IPS DF 4.7 (cell line): Measurements from ENCODE around the gene ANKRD60.

Experiments used
- DNase-seq: peaks from one replicate; pipeline ENCODE4 v3.0.0-alpha.2; 2013; ENCODE audit warnings: low spot score; ENCODE audit errors: extremely low read depth

The ANKRD60 gene

DNA sequence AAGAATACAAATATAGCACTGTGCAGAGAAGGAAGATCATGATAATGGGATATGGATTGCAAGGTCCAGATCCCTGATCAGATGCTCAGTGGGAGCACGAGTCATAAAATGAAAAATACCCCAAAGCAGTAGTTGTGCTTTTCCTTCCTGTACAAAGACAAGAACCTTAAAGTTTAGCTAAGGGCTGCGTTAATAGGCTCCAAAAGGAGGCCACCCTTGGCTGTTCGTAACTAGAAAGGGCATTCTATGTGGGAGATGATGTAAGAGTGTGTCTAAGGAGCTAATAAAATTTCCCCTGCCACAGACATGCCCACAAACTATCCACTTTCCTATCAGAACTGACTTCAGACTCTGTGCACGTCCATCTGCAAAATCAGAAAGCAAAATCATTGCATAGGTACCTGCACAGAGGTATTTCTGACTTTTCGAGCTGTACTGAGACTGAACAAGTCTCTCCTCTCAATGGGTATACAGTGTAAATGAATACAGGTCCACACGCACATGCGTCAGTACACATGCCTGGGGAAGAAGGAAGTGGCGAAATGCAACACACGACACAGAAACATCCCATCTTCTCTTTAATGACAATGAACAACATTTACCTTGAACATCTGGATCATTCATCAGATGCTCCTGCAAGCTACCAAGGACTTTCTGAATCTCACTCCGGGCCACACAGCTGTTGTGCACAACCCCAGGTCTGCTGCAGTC is 16.9 kb upstream of the ANKRD60 start:
- DNase-seq = no peak

DNA sequence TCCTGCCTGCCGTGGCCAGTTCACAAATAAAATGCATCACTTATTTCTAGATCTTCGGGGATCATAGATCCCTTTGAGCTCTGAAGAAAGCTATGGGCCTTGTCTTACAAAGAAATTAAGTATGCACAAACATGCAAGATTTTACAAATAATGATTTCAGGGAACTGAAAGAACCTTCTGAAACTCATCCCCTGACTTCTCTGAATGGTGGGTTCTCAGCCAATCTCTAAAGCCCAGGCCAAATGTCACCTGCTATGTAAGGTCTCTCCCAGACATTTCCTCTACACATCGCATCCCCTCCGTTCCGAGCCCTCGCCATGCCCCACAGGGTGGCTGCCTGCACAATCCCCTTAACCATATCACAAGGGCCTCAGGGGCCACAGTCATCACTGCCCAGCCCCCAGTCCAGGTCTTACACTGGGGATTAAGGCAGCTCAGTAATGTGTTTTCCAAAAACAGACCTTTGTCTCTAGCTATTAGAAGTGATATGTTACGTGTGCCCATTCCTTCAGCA is 16.1 kb upstream of the ANKRD60 start:
- DNase-seq = no peak

DNA sequence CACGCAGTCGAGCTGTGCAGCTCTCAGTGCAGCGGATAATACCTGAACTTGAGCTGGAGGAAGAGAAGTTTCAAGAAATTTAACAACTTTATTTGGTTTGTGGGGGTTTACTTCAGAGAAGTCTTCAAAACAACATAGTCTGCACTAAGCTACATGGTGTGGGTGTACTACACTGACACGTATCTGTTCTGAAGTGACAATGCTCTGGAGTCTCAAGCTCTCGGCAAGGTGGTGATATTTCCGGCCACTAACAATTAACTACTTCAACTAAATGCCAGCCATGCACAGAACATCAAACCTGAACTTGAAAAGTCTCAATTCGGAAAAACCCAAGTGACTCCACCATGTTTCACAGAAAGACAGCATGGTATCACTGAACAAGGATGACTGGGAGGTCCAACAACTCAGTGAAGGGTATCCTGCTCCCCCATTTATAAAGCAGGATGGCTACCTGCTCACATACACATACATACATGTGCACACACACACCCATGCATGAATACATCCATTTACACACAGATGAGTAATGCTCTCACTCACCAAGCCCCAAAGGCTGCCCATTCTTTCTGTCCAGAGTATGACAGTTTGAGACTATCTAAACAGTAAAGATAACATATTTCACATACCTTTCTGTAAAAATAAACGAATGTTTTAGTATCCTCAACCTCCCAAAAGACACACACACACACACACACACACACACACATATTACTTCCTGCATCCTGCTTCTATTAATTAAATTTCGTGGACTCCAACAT is 15.4 kb upstream of the ANKRD60 start:
- no peak for DNase-seq

- DNase-seq = no peak
These were observed 14.4 kb upstream of the ANKRD60 start for GRCh38 chr20:58242824-58243223.

DNA sequence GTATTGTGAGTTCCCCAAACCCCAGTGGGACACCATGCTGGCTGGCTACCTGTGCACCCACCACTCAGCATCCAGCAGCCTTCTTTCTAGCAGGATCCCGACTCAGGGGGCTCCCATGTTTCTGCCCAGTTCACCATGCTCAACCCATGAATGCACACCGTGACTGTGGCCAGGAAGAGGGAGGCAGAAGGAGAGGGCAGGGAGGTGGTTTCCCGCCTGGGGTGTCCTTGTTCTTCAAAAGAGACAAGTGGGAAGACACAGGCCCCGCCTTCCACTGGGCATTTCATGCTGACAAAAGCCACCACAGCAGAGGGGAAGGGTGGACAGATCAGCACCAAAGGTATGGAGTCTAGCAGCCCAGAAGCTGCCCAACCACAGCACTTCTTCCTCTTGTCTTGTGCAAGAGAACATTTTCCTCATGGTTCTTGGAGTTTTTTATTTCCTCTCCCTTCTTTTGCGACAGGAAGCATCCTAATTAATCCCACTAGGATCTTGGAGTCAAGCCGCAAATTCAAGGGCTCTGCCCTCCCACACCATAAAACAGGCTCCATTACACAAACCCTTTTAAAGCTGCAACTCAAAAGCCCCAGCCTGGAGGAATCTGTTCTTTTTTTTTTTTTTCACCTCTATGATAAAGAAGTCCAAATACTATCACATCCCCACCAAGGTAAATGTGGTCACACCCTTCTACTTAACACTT is 13.5 kb upstream of the ANKRD60 start:
- DNase-seq = no peak

DNA sequence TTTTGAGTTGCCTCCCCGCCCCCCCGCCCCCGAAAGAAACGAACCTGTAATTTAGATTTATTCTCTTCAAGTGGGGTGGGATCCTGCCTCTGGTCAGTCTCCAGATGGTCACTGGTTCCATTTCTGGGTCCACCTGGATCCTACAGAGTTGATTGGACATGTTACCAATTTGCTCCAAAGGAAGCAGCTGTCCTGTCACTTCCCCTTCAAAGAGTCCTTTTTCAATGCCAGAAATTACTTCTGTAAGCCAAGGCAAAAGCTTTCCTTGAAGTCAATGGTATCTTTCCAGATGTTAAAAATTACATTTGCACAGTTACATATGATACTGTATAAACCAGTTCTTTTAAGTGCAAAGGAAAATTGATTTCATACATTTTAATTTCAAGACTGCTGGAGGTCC is 12.0 kb upstream of the ANKRD60 start:
- no peak for DNase-seq

DNA sequence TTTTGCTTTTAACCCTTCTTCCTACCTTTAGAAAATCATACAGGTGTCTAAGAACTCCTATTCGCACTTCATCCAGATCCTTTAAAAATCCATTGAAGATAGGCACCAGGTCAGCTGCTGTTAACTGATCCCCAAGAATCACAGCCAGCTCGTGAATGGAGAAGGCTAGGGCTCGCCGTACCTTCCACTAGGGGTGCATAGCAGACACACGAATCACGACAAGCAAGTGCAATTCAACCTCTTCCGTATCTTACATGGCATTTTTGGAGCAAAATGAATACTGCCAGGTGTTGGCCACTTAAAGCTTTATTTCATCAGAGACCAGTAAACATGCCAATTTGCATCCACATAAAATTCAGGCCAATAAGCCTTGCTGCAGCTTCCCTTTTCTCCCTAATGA is 10.8 kb upstream of the ANKRD60 start:
- no peak for DNase-seq

- DNase-seq = no peak
These were observed 10.0 kb upstream of the ANKRD60 start for GRCh38 chr20:58238490-58238889.

GRCh38 chr20:58237318-58238132 is 9.1 kb upstream of the ANKRD60 start:
- no peak for DNase-seq

GRCh38 chr20:58236612-58237317 is 8.3 kb upstream of the ANKRD60 start:
- no peak for DNase-seq

DNA sequence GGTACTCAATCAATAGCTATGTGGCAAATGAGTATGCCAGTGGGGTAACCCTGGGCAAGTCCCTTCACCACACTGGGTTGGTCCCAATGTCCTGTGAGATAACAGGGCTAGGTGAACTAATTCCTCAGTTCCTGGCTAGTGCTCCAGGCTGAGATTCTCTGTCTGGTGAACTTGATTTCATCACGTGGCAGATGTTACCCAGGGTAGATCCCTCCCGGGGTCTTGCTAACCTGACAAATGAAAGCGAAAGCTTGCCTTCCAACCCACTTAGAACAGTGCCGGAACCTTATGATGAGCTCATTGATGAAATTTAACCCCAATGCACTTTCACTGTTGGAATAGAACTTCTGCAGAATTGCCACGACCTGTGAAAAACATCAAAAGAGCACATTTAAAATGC is 6.6 kb upstream of the ANKRD60 start:
- no peak for DNase-seq

DNA sequence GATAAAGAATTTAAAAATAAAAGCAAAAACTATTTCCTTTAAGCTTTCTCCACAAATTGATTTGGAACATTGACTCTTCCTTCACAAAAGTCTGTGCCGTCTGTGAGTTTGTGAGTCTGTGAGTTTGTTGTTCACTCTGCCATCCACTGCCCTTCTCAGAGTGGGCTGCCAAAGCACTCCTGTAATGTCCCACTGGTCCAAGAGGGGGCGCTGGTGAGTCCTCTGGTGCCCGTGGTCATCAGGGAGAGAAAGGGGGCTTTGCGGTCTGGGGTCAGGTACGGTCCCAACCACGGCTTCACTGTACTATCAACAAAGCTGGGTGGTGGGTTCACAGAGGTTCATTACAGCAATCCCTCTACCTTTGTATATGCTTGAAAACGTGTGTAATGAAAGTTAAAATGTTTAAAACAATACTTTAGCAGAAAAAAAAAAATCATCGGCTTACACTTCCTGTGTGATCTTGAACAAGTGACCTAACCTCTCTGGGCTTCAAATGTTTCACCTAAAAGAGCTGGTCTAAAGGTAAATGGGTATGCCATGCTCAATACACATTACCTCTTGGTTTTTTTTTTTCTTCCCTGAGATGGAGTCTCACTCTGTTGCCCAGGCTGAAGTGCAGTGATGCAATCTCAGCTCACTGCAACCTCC is 5.6 kb upstream of the ANKRD60 start:
- DNase-seq = no peak

- no peak for DNase-seq
These were observed 4.9 kb upstream of the ANKRD60 start for GRCh38 chr20:58233393-58233792.

DNA sequence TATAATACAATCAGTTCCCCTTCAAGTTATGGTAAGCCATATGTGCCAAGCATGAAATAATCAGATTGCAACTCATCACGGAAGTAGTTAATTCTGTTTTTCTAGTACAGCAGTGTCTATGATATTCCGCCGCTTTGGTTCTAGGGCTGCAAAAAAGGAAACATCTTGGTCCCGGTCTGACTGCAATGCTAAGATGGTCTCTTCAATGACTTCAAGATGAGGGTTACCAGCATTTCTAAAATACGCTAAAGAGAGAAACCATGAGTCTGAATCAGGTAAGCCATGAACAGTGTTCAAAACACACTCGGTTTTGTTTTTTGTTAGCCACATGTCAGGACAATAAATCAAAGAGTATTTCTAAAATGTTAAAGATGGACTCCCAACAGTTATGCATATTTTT is 3.2 kb upstream of the ANKRD60 start:
- no peak for DNase-seq

DNA sequence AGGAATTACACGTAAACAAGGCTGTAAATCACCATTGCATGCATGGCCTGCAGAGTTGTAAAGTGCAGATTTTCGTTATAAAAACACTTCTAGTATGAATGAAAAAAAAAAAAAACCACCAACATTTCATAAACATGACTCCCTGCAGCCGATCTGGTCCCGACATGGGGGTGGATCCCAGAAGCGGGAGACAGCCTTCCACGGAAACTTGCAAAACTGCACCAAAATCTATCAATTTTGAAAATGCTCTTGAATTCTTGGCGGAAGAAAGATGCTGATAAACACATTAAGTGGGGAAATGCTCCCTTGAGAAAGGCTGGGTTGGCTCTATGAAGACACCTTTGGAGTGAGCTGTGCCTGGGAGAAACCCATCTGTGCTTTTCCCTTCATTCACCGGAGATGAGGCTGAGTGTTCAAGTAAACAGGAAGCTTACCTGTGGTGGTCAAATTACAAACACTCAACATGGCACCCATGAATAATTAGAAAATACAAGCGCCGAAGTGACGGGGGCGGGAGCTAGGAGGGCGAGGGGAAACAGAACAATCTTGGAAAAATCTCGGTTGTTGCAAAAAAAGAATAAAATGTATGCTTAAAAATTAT is 845 bp upstream of the ANKRD60 start:
- DNase-seq = no peak

- no peak for DNase-seq
These were observed 360 bp downstream of the ANKRD60 start for GRCh38 chr20:58228103-58228483.

GRCh38 chr20:58227391-58228102 is 906 bp downstream of the ANKRD60 start:
- DNase-seq = no peak

DNA sequence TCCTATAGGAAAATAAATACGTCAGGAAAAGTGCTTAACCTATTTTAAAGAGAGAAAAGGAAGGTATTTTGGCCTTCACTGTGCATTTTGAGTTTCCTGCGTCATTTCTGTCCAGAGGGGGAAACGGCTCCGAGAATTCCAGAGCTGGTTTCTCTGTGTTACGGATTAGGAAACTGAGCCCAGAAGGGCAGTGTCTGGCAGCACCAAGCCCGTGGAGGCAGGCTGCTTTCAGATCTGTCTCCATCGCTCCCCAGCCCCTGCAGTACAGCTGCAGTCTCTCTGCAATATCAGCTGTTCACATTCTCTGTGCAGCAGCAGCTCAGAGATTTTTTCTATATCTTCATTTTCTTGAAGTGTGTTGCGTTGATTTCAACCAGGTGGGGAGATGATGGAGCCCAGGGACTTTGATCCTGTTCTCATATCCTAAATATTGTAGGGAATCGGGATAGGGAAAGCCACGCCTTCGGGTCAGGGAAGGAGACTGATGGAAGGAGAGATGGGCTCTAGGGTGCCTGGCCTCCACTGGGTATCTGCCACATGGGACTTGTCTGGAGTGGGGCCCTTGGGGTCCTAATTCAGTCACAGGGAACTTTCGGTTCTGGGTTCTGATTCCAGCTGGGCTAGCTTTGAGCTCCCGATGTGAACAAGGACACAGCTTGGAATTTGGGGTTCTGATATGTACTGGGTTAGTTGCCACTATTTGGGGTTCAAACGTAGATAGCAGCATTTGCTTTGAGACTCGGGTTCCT is 2.8 kb downstream of the ANKRD60 start:
- no peak for DNase-seq

- DNase-seq = no peak
These were observed 3.5 kb downstream of the ANKRD60 start for GRCh38 chr20:58224974-58225373.
